HepG2 (cell line): Measurements from ENCODE around the gene LARP1. TPM values are rescaled to one million over a fixed set of nuclear protein-coding genes. Genes with fewer than 3 reads are reported as not detected.

ENCODE experiments used
- CREB1 ChIP-seq, 2 experiments: fragments of 450-650 bp in 1 of 2; IDR thresholded peaks; 2 replicates each; pipeline ENCODE4 v1.6.1; 2016 to 2017; ENCODE audit warnings: control low read depth in 1 of 2, mild to moderate bottlenecking in 1 of 2, missing compliant biosample characterization in 1 of 2, missing genetic modification characterization in 1 of 2
- ETV5 ChIP-seq: IDR thresholded peaks from 2 replicates; pipeline ENCODE4 v1.6.1; 2018; ENCODE audit warnings: missing biosample characterization, missing genetic modification reagents, inconsistent platforms, borderline replicate concordance
- FOXA3 ChIP-seq: IDR thresholded peaks from 2 replicates; pipeline ENCODE4 v1.6.1; 2016; ENCODE audit warnings: missing genetic modification reagents, missing compliant biosample characterization
- HIVEP1 ChIP-seq: sonication (generic); formaldehyde crosslinking; IDR thresholded peaks from 2 replicates; pipeline ENCODE4 v1.4.0; 2020; ENCODE audit warnings: mild to moderate bottlenecking, missing genetic modification reagents
- PRDM10 ChIP-seq: sonication (generic); formaldehyde crosslinking; IDR thresholded peaks from 2 replicates; pipeline ENCODE4 v1.4.0; 2020; ENCODE audit warnings: low read depth, missing genetic modification reagents
- SKI ChIP-seq: fragments of 450-650 bp; IDR thresholded peaks from one replicate; pipeline ENCODE4 v1.6.1; 2018; ENCODE audit warnings: mild to moderate bottlenecking; ENCODE audit not compliant: partially characterized antibody
- SKIL ChIP-seq: sonication (generic); formaldehyde crosslinking; IDR thresholded peaks from 2 replicates; pipeline ENCODE4 v1.8.0; 2022; ENCODE audit warnings: missing genetic modification reagents, mild to moderate bottlenecking, moderate library complexity, borderline replicate concordance
- SNAI1 ChIP-seq: sonication (generic); formaldehyde crosslinking; IDR thresholded peaks from 2 replicates; pipeline ENCODE4 v1.5.0; 2020; ENCODE audit warnings: mild to moderate bottlenecking, missing genetic modification reagents, borderline replicate concordance
- SP4 ChIP-seq: sonication (generic); formaldehyde crosslinking; IDR thresholded peaks from 2 replicates; pipeline ENCODE4 v1.8.1; 2023; ENCODE audit warnings: mild to moderate bottlenecking, missing genetic modification reagents
- SRY ChIP-seq: sonication (generic); formaldehyde crosslinking; IDR thresholded peaks from 2 replicates; pipeline ENCODE4 v1.8.0; 2022; ENCODE audit warnings: mild to moderate bottlenecking, missing genetic modification reagents
- TARDBP ChIP-seq: sonication (generic); formaldehyde crosslinking; IDR thresholded peaks from 2 replicates; pipeline ENCODE4 v1.8.0; 2022; ENCODE audit warnings: mild to moderate bottlenecking, missing genetic modification reagents
- TOPORS ChIP-seq: sonication (generic); formaldehyde crosslinking; IDR thresholded peaks from 2 replicates; pipeline ENCODE4 v1.8.0; 2023; ENCODE audit warnings: mild to moderate bottlenecking, missing genetic modification reagents
- XBP1 ChIP-seq: sonication (generic); formaldehyde crosslinking; IDR thresholded peaks from 2 replicates; pipeline ENCODE4 v1.5.0; 2020; ENCODE audit warnings: missing genetic modification reagents
- YY1 ChIP-seq: IDR thresholded peaks from 2 replicates; pipeline ENCODE4 v1.6.1; 2011; ENCODE audit warnings: low read length, low read depth, moderate library complexity, mild to moderate bottlenecking; ENCODE audit not compliant: insufficient read depth, insufficient replicate concordance
- ZFX ChIP-seq: sonication (generic); formaldehyde crosslinking; IDR thresholded peaks from 2 replicates; pipeline ENCODE4 v1.4.0; 2020; ENCODE audit warnings: mild to moderate bottlenecking, low read depth, missing genetic modification reagents, moderate library complexity
- ZNF274 ChIP-seq: sonication (generic); formaldehyde crosslinking; IDR thresholded peaks from 2 replicates; pipeline ENCODE4 v1.5.1; 2020; ENCODE audit warnings: mild to moderate bottlenecking, missing genetic modification reagents
- ZNF501 ChIP-seq: sonication (generic); formaldehyde crosslinking; IDR thresholded peaks from 2 replicates; pipeline ENCODE4 v1.5.1; 2020; ENCODE audit warnings: mild to moderate bottlenecking, moderate library complexity, missing genetic modification reagents
- ZNF660 ChIP-seq: sonication (generic); formaldehyde crosslinking; IDR thresholded peaks from 2 replicates; pipeline ENCODE4 v1.5.1; 2020; ENCODE audit warnings: mild to moderate bottlenecking, low read depth, missing genetic modification reagents, borderline replicate concordance
- ZNF704 ChIP-seq: sonication (generic); formaldehyde crosslinking; IDR thresholded peaks from 2 replicates; pipeline ENCODE4 v1.8.1; 2023; ENCODE audit warnings: mild to moderate bottlenecking, inconsistent platforms, moderate library complexity, missing genetic modification reagents, borderline replicate concordance
- ZNF713 ChIP-seq: sonication (generic); formaldehyde crosslinking; IDR thresholded peaks from 2 replicates; pipeline ENCODE4 v1.4.0; 2020; ENCODE audit warnings: mild to moderate bottlenecking, missing genetic modification reagents
- ZNF75D ChIP-seq: sonication (generic); formaldehyde crosslinking; IDR thresholded peaks from 2 replicates; pipeline ENCODE4 v1.8.1; 2023; ENCODE audit warnings: missing genetic modification reagents, mild to moderate bottlenecking, borderline replicate concordance
- ZNF788 ChIP-seq: sonication (generic); formaldehyde crosslinking; IDR thresholded peaks from 2 replicates; pipeline ENCODE4 v1.5.0; 2020; ENCODE audit warnings: mild to moderate bottlenecking, missing genetic modification reagents, borderline replicate concordance
- polyA plus RNA-seq, 8 experiments: library from polyadenylated mRNA; depleted of rRNA in 3 of 8; stranded (reverse) in 7 of 8; unstranded in 1 of 8; fragments of >200 nt; fragmentation: Illumina TruSeq in 4 of 8; extraction: Trizol in 4 of 8; gene quantifications; 2 replicates each; pipeline versions ENCODE4 v1.2.1 to v1.2.3, GENCODE V29; 2011 to 2016; ENCODE audit warnings: low read depth in 4 of 8, missing spikeins in 1 of 8, mixed read lengths in 1 of 8; ENCODE audit not compliant: insufficient read depth in 1 of 8
- total RNA-seq, 5 experiments: library from RNA; depleted of rRNA; stranded (reverse); fragments of >200 nt; fragmentation: Illumina TruSeq; extraction: Trizol; gene quantifications; 2 replicates each; pipeline ENCODE4 v1.2.3, GENCODE V29; 2016; ENCODE audit warnings: low read depth in 1 of 5

The LARP1 gene
- total and polyA plus RNA-seq, 2 of the 13 experiments (the other 11 are each of a cell fraction or from before 2014, with no cell fraction given) = 45.2 to 61.4 TPM

GRCh38 chr5:154837009-154837901 is 82.1 kb downstream of the LARP1 start (continued):
- TF ChIP-seq SKIL (CRISPR knock-in tag) (0 out of 2 replicates have a peak, but pooled peaks have one; percentile 41), TARDBP (CRISPR knock-in tag) (peak; percentile 67; the same call in 1 of the 2 replicates), CREB1 (IDR thresholded peaks at IDR 0.05) (no peak), CREB1 (CRISPR knock-in tag; IDR thresholded peaks at IDR 0.05) (peak; percentile 49; the same call in 1 of the 2 replicates), TOPORS (CRISPR knock-in tag) (no peak), ZNF75D (CRISPR knock-in tag) (no peak), YY1 (no peak), ETV5 (CRISPR knock-in tag) (peak; percentile 14; the same call in 1 of the 2 replicates), SP4 (CRISPR knock-in tag) (no peak), SNAI1 (no peak), ZNF788 (0 out of 2 replicates have a peak, but pooled peaks have one; percentile 26), SKI (peak; percentile 70), ZNF704 (CRISPR knock-in tag) (no peak), ZNF274 (no peak), ZNF501 (no peak), ZNF660 (CRISPR knock-in tag) (no peak), HIVEP1 (CRISPR knock-in tag) (no peak), PRDM10 (CRISPR knock-in tag) (0 out of 2 replicates have a peak, but pooled peaks have one; percentile 33), FOXA3 (CRISPR knock-in tag) (peak; percentile 4; the same call in 1 of the 2 replicates), ZNF713 (no peak), SRY (CRISPR knock-in tag) (no peak; the same call in 1 of the 2 replicates), XBP1 (no peak), ZFX (CRISPR knock-in tag) (no peak)
